Stimulated activated naive CD8-positive, alpha-beta T cell treated with anti-CD3 and anti-CD28 coated beads, Interleukin-15, amount 100 ng/mL, for 72 hours (primary cell): Measurements from ENCODE around the gene KLRK1.
"Not testable (repeated sequence)": the region's sequence is repeated elsewhere in the genome, so short reads cannot be mapped to it uniquely, and the experiment has no call there.

Experiments
- ATAC-seq: fragments of 150-1000 bp; cut with Tn5 transposase; 2 replicates; pipeline ENCODE4 v1.10.0; 2021; ENCODE audit warnings: mild to moderate bottlenecking, moderate library complexity
- DNase-seq, 2 donors: peaks; one replicate each; pipeline ENCODE4 v3.0.0; 2021 to 2022
- H3K27ac Mint-ChIP-seq, 2 donors: one replicate each; pipeline ENCODE4 v1.8.0; 2022; ENCODE audit warnings: mild to moderate bottlenecking in 2 of 2, mixed read lengths in 2 of 2, moderate library complexity in 2 of 2
- H3K27me3 Mint-ChIP-seq: one replicate; pipeline ENCODE4 v1.8.0; 2022; ENCODE audit warnings: mixed read lengths
- H3K4me1 Mint-ChIP-seq: one replicate; pipeline ENCODE4 v1.8.0; 2022; ENCODE audit warnings: mild to moderate bottlenecking, mixed read lengths
- H3K4me3 Mint-ChIP-seq, 2 donors: one replicate each; pipeline ENCODE4 v1.8.0; 2022; ENCODE audit warnings: mild to moderate bottlenecking in 2 of 2, mixed read lengths in 2 of 2, moderate library complexity in 1 of 2
- H3K9me3 Mint-ChIP-seq, 2 donors: one replicate each; pipeline ENCODE4 v1.8.0; 2022; ENCODE audit warnings: mixed read lengths in 2 of 2

The KLRK1 gene

DNA sequence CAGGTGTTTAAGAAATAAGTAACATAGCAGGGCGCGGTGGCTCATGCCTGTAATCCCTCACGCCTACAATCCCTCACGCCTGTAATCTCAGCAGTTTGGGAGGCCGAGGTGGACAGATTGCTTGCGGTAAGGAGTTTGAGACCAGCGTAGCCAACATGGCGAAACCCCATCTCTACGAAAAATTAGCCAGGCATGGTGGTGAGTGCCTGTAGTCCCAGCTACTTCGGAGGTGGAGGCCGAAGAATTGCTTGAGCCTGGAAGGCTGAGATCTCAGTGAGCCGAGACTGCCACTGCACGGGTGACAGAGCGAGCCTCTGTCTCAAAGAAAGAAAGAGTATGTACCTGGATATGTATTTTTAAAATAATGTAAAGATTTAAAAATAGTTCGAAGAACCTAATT is 6.3 kb upstream of the KLRK1 start:
- not testable (repeated sequence) for ATAC-seq, H3K9me3 Mint-ChIP-seq, DNase-seq, H3K27me3 Mint-ChIP-seq
- Mint-ChIP-seq H3K4me1 (peaks cover 66% of the 10 kb centered on the region), H3K4me3 (peak overlapping the region; percentile 7 to 47), H3K27ac (peak overlapping the region; percentile 16 to 99)

DNA sequence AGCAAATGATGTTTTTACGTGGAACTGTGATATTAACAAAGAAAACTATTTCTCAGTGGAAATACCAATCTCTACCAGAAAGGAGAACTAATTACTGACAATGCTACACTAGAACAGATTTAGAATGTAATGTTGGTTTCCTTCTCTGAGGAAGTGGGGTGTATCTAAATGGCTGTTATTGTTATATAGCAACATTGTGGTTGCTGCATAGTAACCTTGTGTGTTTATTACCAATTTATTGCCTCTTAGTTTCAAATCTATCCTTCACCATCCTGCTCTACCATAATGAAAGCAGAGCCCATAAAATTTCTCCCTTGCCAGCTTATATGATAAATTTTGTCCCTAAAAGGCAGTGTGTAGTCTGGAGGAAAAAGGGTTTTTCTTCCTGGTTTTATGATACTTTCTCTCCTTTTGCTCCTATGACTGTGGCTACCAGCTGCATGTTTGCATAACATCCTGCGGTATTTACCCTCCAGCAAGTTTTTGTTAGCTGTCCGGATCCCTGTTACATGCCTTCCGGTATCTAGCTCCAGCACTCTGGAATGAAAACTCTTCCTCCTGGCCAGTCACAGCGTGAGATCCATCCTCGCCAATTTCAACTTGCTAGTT is 5.7 kb upstream of the KLRK1 start:
- H3K4me3 Mint-ChIP-seq: peak overlapping the region; percentile 71 to 75
- H3K27ac Mint-ChIP-seq: peak overlapping the region; percentile 99
- no peak for DNase-seq
- peaks cover 62% of the 10 kb centered on the region for H3K4me1 Mint-ChIP-seq
- peak; percentile 78 for ATAC-seq
- H3K9me3 Mint-ChIP-seq: no peaks in the 10 kb centered on the region
- H3K27me3 Mint-ChIP-seq: no peaks in the 10 kb centered on the region

DNA sequence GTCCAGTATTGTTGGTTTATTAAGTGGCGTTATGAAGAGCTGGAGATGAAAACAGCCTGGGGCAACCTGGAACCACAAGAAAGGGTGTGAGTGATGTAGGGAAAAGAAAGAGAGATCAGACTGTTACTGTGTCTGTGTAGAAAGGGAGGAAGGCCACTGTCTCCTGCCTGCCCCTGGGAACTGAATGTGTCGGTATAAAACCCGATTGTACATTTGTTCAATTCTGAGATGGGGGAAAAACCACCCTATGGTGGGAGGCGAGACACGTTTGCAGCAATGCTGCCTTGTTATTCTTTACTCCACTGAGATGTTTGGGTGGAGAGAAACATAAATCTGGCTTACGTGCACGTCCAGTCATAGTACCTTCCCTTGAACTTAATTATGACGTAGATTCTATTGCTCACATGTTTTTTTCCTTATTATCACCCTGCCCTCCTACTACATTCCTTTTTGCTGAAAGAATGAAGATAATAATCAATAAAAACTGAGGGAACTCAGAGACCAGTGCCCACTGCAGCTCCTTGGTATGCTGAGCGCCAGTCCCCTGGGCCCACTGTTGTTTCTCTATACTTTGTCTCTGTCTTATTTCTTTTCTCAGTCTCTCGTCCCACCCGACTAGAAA is 4.8 kb upstream of the KLRK1 start:
- DNase-seq (peak; percentile 57 to 73), ATAC-seq (peak; percentile 74)
- H3K27me3 Mint-ChIP-seq, H3K9me3 Mint-ChIP-seq: not testable (repeated sequence)
- H3K27ac Mint-ChIP-seq: peak overlapping the region; percentile 99
- peaks cover 62% of the 10 kb centered on the region for H3K4me1 Mint-ChIP-seq
- peak overlapping the region; percentile 71 to 75 for H3K4me3 Mint-ChIP-seq

DNA sequence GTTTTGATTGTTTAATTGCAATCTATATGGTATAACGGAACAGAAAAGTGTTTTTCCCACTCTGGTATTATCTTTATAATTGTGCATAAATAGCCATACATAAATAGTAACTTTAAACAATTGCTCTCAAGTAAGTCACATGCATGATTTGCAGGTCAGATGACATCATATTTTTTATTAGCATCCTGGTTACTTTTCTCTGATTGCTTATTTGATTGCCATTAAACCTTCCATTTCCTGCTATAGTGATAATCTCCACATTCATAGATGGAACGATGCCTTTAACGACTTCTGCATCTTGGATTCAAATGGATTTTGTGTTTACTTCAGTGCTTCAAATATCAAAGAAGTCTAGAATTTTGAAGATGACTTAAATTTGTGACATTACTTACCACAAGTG is 3.5 kb upstream of the KLRK1 start:
- Mint-ChIP-seq H3K4me1 (peaks cover 53% of the 10 kb centered on the region), H3K27ac (peak overlapping the region in 1 of 2 donors; percentile 52), H3K4me3 (peak overlapping the region; percentile 61 to 75), H3K27me3 (no peaks in the 10 kb centered on the region), H3K9me3 (no peaks in the 10 kb centered on the region)
- DNase-seq (no peak), ATAC-seq (no peak)

DNA sequence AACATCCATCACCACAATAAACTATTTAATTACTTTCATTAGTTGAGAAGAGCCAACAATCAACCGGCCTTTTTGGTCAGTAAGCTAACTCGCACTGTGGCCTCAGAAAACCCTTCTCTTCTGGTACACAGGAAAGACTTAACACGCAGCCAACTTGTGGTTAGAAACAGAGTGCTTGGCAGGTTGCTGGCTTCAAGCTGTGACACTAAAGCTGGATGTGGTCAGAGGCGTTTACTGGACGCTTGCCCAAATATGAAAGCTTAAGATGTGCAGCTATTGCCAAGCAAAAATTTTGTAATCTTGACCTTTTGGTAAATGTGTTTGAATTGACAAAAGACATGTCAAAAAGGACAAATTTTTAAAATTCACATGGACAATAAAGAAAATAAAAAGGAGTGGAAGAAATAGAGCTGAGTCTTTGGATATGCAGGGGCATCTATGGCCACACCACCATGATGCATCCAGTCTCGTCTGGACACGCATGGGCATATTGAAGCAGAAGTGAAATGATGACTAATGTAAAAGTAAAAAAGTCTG is 2.6 kb upstream of the KLRK1 start:
- Mint-ChIP-seq H3K4me1 (peaks cover 46% of the 10 kb centered on the region), H3K27ac (peak overlapping the region; percentile 90 to 91), H3K9me3 (no peaks in the 10 kb centered on the region), H3K27me3 (no peaks in the 10 kb centered on the region), H3K4me3 (peak overlapping the region; percentile 74 to 76)
- ATAC-seq (peak; percentile 63), DNase-seq (peak in 1 of 2 donors; percentile 64)

DNA sequence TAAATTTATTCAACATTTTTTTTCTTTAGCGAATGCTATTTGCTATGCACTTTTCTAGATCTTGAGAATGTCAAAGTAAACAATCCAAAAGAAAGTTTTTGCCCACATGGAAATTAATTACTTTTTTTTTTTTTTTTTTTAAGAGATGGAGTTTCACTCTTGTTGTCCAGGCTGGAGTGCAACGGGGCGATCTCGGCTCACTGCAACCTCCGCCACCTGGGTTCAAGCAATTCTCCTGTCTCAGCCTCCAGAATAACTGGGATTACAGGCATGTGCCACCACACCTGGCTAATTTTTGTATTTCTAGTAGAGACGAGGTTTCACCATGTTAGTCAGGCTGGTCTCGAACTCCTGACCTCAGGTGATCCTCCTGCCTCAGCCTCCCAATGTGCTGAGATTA is 1.1 kb upstream of the KLRK1 start:
- peak overlapping the region; percentile 55 to 72 for H3K4me3 Mint-ChIP-seq
- peaks cover 39% of the 10 kb centered on the region for H3K4me1 Mint-ChIP-seq
- ATAC-seq, H3K27me3 Mint-ChIP-seq, DNase-seq, H3K9me3 Mint-ChIP-seq: not testable (repeated sequence)
- peak overlapping the region; percentile 80 to 97 for H3K27ac Mint-ChIP-seq

DNA sequence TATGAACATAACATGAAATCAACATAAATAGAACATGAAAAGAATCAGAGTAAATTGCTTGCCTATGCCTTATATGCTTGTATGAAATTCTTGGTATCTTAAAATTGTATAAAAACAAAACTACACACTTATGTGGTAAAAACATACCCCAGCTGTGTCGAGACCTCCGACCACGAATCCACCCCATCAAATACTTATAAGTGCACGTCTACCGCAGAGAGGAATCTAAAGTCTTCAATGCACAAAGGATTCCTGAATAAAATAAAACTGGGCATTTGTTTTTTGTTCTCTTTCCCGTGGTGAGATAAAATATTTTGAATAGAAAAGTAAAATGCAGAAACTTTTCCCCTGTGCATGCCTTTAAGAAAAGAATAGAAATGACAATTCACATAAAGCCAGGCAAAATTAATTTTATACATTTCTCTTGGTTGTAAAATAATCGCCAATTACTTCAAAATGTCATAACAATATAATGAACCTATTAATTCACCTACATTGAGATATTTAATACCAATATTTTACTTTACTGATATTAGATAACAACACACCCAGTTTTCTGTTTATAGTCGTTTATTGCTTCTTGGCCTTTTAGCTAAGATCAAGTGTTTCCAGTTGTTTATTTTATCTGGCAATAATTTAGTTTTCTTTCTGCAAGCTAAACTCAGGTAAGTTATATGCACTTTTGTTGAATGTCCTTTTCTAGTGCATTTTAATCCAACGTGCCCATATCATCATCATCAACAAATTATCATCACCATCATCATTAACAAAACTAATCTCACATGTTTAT is 1.0 kb downstream of the KLRK1 start:
- Mint-ChIP-seq H3K9me3 (peaks cover 0 to 8% of the 10 kb centered on the region in 2 donors), H3K27ac (peak overlapping the region; percentile 92 to 95), H3K27me3 (no peaks in the 10 kb centered on the region), H3K4me3 (peak overlapping the region; percentile 84 to 87), H3K4me1 (peaks cover 32% of the 10 kb centered on the region)
- no peak for DNase-seq
- no peak for ATAC-seq

DNA sequence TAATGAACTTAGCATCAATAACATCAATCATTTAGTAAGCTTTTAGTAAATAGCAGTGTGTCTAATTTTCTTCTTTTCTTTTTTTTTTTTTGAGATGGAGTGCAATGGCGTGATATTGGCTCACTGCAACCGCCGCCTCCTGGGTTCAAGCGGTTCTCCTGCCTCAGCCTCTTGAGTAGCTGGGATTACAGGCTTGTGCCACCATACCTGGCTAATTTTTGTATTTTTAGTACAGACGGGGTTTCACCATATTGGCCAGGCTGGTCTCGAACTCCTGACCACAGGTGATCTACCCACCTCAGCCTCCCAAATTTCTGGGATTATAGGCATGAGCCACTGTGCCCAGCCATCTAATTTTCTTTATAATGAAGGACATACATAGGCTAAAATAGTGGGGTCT is 2.3 kb downstream of the KLRK1 start:
- H3K27ac Mint-ChIP-seq: peak overlapping the region; percentile 92 to 98
- H3K9me3 Mint-ChIP-seq, DNase-seq, H3K27me3 Mint-ChIP-seq, ATAC-seq: not testable (repeated sequence)
- peaks cover 33% of the 10 kb centered on the region for H3K4me1 Mint-ChIP-seq
- peak overlapping the region; percentile 83 to 84 for H3K4me3 Mint-ChIP-seq

DNA sequence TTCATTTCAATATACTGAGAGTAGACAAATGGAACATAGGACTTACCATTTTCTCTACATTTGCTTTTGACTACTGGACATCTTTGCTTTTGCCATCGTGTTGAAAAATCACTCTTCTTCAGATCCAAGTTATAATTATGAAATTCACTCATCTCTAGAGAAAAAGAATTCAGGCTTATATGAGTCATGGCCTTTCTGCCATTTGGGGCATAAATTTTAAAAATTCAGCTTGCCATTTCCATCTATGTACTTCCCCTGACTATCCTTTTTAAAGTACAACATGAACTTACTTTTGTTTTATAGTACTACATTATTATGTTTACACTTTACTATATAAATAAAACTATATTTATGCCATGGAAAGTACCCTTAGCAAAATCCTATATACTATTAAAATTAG is 3.0 kb downstream of the KLRK1 start:
- no peak for DNase-seq
- Mint-ChIP-seq H3K4me3 (peak overlapping the region; percentile 77 to 84), H3K27me3 (no peaks in the 10 kb centered on the region), H3K27ac (peak overlapping the region; percentile 91 to 98), H3K9me3 (peaks cover 0 to 8% of the 10 kb centered on the region in 2 donors), H3K4me1 (peaks cover 35% of the 10 kb centered on the region)
- no peak for ATAC-seq

DNA sequence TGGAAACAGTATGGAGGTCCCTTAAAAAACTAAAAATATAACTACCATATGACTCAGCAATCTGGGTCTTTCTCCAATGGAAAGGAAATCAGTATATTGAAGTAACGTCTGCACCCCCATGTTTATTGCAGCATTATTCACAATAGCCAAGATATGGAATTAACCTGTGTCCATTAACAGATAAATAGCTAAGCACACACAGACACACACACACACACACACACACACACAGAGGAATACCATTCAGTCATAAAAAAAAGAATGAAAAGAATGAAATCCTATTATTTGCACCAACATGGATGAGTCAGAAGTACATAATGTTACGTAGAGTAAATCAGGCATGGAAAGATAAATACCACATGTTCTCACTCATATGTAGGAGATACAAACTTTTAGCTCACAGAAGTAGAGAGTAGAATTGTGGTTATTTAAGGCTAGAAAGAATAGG is 4.7 kb downstream of the KLRK1 start:
- peak; percentile 89 for ATAC-seq
- H3K9me3 Mint-ChIP-seq: peaks cover 0 to 8% of the 10 kb centered on the region in 2 donors

DNA sequence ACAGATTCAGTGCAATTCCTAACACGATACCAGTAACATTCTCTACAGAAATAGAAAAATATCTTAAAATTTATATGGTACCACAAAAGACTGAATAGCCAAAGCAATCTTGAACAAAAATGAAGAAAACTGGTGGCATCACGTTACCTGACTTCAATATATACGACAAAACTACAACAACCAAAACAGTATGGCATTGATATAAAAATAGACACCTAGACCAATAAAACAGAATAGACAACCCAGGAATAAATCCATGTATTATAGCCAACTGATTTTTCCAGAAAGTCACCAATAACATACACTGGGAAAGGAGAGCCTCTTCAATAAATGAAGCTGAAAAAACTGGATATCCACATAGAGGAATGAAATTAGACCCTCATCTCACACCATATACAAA is 5.7 kb downstream of the KLRK1 start:
- peaks cover 49% of the 10 kb centered on the region for H3K4me1 Mint-ChIP-seq
- ATAC-seq (no peak), DNase-seq (no peak)

More for the DNA sequence above, 4.7 kb downstream of the KLRK1 start:
- no peak for DNase-seq
- Mint-ChIP-seq H3K4me1 (peaks cover 47% of the 10 kb centered on the region), H3K27me3 (no peaks in the 10 kb centered on the region), H3K27ac (peak overlapping the region; percentile 91 to 96), H3K4me3 (peak overlapping the region; percentile 61 to 87)

DNA sequence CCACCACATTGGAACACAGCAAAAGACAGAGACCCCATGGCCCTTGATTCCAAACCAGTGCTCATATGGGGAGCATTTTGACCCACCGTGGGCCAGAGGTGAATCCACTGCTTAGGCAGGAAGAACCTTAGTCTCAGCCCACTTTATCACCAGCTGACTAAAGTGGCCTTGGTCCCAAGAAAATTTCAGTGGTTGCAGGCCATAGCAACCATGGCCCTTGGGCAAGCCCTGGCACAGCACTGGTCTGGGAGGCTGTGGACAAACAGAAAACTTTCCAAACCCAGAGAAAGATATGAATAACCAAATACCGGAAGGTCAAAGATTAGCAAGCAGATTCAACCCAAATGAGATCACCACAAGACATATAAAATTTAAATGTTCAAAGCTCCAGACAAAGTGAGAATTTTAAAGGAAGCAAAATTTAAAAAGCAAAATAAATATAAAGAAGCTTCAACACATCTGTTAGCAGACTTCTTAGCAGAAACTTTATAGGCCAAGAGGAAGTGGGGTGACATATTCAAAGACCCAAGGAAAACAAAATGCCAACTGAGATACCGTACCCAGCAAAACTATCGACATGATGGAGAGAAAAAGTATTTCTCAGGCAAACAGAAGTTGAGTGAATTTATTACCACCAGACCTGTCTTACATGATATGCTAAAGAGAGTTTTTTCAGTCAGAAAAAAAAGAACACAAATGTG is 7.8 kb downstream of the KLRK1 start:
- H3K27ac Mint-ChIP-seq: peak overlapping the region; percentile 92 to 95

More for the DNA sequence above, 5.7 kb downstream of the KLRK1 start:
- Mint-ChIP-seq H3K9me3 (peaks cover 0 to 8% of the 10 kb centered on the region in 2 donors), H3K27ac (peak overlapping the region; percentile 29 to 96), H3K27me3 (no peaks in the 10 kb centered on the region), H3K4me3 (peak overlapping the region; percentile 61 to 87)

DNA sequence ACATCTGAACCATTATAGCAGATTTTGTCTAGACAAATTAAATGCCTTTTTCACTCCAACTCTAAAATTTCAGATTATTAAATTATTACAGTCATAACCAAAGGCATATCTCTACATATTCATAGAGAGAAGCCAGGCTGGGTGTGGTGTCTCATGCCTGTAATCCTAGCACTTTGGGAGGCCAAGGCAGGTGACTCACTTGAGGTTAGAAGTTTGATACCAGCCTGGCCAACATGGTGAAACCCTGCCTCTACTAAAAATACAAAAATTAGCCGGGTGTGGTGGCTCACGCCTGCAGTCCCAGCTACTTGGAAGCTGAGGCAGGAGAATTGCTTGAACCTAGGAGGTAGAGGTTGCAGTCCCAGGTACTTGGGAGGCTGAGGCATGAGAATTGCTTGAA is 11.1 kb downstream of the KLRK1 start:
- ATAC-seq (peak; percentile 91), DNase-seq (peak in 1 of 2 donors; percentile 79)
- not testable (repeated sequence) for H3K9me3 Mint-ChIP-seq, H3K27me3 Mint-ChIP-seq
- Mint-ChIP-seq H3K4me1 (peaks cover 83% of the 10 kb centered on the region), H3K27ac (peak overlapping the region; percentile 82 to 86), H3K4me3 (peak overlapping the region; percentile 47 to 66)

More for the DNA sequence above, 7.8 kb downstream of the KLRK1 start:
- peaks cover 70% of the 10 kb centered on the region for H3K4me1 Mint-ChIP-seq
- DNase-seq (peak in 1 of 2 donors; percentile 33), ATAC-seq (peak; percentile 35)
- no peaks in the 10 kb centered on the region for H3K27me3 Mint-ChIP-seq
- H3K9me3 Mint-ChIP-seq: peaks cover 0 to 8% of the 10 kb centered on the region in 2 donors
- peak overlapping the region; percentile 87 to 96 for H3K4me3 Mint-ChIP-seq

DNA sequence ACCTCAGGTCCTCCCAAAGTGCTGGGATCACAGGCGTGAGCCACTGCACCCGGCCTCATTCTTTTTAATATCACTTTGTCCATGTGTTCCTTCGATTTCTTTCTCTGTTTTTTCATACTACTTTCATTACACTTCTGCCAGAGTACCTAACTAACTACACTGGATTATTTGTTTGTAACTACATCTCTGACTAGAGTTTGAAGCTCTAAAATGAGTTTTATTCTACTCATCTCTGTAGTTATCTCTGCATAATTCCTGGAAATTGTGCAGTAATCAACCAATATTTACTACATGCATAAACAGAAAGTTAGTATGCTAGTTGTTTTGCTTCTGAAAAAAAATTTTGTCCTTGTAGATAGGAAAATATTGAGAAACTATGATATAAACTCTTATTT is 15.2 kb downstream of the KLRK1 start:
- H3K27me3 Mint-ChIP-seq: no peaks in the 10 kb centered on the region
- H3K4me1 Mint-ChIP-seq: peaks cover 83% of the 10 kb centered on the region
- H3K4me3 Mint-ChIP-seq: peak overlapping the region; percentile 73 to 74
- no peak for ATAC-seq
- peak overlapping the region; percentile 79 to 95 for H3K27ac Mint-ChIP-seq
- no peaks in the 10 kb centered on the region for H3K9me3 Mint-ChIP-seq
- DNase-seq: no peak

DNA sequence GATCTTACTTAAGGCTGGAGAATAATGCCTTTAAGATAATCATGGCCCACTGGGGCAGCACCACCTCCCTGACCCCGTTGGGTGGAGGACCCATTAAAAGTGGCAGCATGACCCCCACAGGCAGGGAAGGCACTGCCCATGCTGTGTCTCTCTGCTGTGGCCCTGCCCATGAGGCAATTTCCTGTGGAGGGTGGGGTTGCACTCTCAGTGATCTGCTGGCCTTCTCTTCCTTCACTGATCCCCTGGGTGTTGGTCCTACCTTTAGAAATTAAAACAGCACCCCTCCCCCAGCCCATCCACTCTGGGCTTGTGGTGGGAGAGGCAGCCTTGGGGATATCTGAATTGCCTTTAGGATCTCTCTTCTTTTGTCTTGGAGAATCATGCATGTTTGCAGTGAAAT is 17.3 kb downstream of the KLRK1 start:
- peak; percentile 68 for ATAC-seq
- H3K4me3 Mint-ChIP-seq: peak overlapping the region; percentile 44 to 71
- peaks cover 85% of the 10 kb centered on the region for H3K4me1 Mint-ChIP-seq
- DNase-seq: no peak
- no peaks in the 10 kb centered on the region for H3K27me3 Mint-ChIP-seq
- H3K27ac Mint-ChIP-seq: peak overlapping the region in 1 of 2 donors; percentile 44
- peaks cover 4 to 8% of the 10 kb centered on the region in 2 donors for H3K9me3 Mint-ChIP-seq
